HG02885 (cell line): ENCODE results near the gene PLA2G5.
"Not testable (repeated sequence)": the region's sequence is repeated elsewhere in the genome, so short reads cannot be mapped to it uniquely, and the experiment has no call there.

Source experiments
- ATAC-seq: cut with Tn5 transposase; IDR thresholded peaks from one replicate; pipeline ENCODE4 v1.9.1; 2021; ENCODE audit warnings: mild to moderate bottlenecking; ENCODE audit not compliant: unreplicated experiment, poor library complexity

PLA2G5 gene

GRCh38 chr1:20112279-20113000, 42.4 kb downstream of the PLA2G5 start:
- no peak for ATAC-seq

- no peak for ATAC-seq
Measured at GRCh38 chr1:20114021-20114648, 44.1 kb downstream of the PLA2G5 start.

- ATAC-seq: no peak
Measured at GRCh38 chr1:20115479-20115878, 45.5 kb downstream of the PLA2G5 start.

GRCh38 chr1:20115916-20116315, 45.9 kb downstream of the PLA2G5 start:
- ATAC-seq: no peak

- no peak for ATAC-seq
Measured at GRCh38 chr1:20117236-20117635, 47.2 kb downstream of the PLA2G5 start.

- no peak for ATAC-seq
Measured at GRCh38 chr1:20119347-20119746, 49.4 kb downstream of the PLA2G5 start, which contains the start of gene PLA2G2D. TSS of gene PLA2G2D (minus strand) at chr1:20119536. CDS start at chr1:20119498, 38 bp downstream.

- no peak for ATAC-seq
Measured at GRCh38 chr1:20120796-20121195, 50.8 kb downstream of the PLA2G5 start.

GRCh38 chr1:20123722-20124455, 53.9 kb downstream of the PLA2G5 start:
- ATAC-seq: no peak

GRCh38 chr1:20124456-20125057, 54.6 kb downstream of the PLA2G5 start:
- ATAC-seq: no peak

- no peak for ATAC-seq
Measured at GRCh38 chr1:20125100-20125499, 55.1 kb downstream of the PLA2G5 start.

- ATAC-seq: no peak
Measured at GRCh38 chr1:20126041-20126805, 56.2 kb downstream of the PLA2G5 start.

- ATAC-seq: no peak
Measured at GRCh38 chr1:20126806-20127440, 56.9 kb downstream of the PLA2G5 start.

GRCh38 chr1:20130518-20130917, 60.5 kb downstream of the PLA2G5 start:
- not testable (repeated sequence) for ATAC-seq

- no peak for ATAC-seq
Measured at GRCh38 chr1:20134995-20135394, 65.0 kb downstream of the PLA2G5 start.

- no peak for ATAC-seq
Measured at GRCh38 chr1:20136249-20136648, 66.3 kb downstream of the PLA2G5 start.

- ATAC-seq: no peak
Measured at GRCh38 chr1:20137055-20137454, 67.1 kb downstream of the PLA2G5 start.

- ATAC-seq: no peak
Measured at GRCh38 chr1:20137604-20138003, 67.6 kb downstream of the PLA2G5 start.

GRCh38 chr1:20138346-20138745, 68.4 kb downstream of the PLA2G5 start:
- ATAC-seq: no peak

- no peak for ATAC-seq
Measured at GRCh38 chr1:20138961-20139550, 69.1 kb downstream of the PLA2G5 start, which contains the start of gene PLA2G2F. TSS of gene PLA2G2F (plus strand) at chr1:20139323. CDS start at chr1:20139428, 105 bp downstream.
